D341Med (cell line): ENCODE results near the gene PEX3.

ENCODE experiments used
- DNase-seq: peaks from one replicate; pipeline ENCODE4 v3.0.0; 2012; ENCODE audit warnings: low spot score

Gene PEX3

DNA sequence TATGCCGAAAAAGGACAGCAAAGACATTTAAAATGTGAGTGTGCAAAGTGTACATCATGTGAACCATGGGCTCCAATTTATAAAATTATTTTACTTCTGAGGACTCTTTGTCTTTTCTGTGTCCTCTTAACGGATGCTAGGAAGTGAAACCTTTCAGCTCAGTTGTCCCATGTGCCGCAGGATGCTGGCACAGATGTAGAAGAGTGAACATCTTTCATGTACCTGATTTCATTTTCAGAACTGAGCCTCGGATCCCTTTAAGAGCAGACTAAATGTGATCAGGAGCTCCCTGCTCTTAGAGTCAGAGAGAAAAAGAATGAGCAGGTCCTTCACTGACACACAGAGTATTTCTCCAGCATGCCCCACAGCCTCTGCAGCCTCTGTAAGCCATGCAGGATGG lies 88.5 kb downstream of the PEX3 start:
- DNase-seq, result no peak

- no peak for DNase-seq
Measured at GRCh38 chr6:143539734-143540133, 89.1 kb downstream of the PEX3 start.

DNA sequence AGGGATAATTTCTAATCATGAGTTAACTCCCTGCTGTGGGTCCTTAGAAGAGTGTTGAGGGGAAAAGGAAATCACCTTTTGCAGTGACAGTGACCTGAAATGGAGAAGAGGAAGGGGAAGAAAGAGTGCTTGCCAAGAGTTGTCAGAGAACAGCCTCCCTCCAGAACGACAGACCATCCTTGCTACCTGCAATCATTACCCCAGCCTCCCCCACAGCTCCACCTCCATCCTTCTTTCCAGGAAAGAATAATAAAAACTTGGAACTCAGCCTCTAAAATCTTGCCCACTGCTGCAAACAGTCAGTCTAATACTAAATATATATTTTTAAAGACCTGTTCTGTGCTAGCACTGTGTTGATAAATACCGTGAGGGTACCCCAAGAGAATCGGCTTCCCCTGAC lies 89.6 kb downstream of the PEX3 start:
- DNase-seq, result no peak
